Stimulated activated CD4-positive, alpha-beta T cell treated with anti-CD3 and anti-CD28 coated beads, Interleukin-2, amount 100 ng/mL, for 24 hours (primary cell): ENCODE results near the gene PLEKHA5.
A peak's percentile ranks its signal among the peaks of the same experiment; 100 is the strongest.
"Not testable (repeated sequence)": the region's sequence is repeated elsewhere in the genome, so short reads cannot be mapped to it uniquely, and the experiment has no call there.

Source experiments
- DNase-seq, 2 donors: peaks; one replicate each; pipeline ENCODE4 v3.0.0-alpha.2; 2020

PLEKHA5 gene, protein sequence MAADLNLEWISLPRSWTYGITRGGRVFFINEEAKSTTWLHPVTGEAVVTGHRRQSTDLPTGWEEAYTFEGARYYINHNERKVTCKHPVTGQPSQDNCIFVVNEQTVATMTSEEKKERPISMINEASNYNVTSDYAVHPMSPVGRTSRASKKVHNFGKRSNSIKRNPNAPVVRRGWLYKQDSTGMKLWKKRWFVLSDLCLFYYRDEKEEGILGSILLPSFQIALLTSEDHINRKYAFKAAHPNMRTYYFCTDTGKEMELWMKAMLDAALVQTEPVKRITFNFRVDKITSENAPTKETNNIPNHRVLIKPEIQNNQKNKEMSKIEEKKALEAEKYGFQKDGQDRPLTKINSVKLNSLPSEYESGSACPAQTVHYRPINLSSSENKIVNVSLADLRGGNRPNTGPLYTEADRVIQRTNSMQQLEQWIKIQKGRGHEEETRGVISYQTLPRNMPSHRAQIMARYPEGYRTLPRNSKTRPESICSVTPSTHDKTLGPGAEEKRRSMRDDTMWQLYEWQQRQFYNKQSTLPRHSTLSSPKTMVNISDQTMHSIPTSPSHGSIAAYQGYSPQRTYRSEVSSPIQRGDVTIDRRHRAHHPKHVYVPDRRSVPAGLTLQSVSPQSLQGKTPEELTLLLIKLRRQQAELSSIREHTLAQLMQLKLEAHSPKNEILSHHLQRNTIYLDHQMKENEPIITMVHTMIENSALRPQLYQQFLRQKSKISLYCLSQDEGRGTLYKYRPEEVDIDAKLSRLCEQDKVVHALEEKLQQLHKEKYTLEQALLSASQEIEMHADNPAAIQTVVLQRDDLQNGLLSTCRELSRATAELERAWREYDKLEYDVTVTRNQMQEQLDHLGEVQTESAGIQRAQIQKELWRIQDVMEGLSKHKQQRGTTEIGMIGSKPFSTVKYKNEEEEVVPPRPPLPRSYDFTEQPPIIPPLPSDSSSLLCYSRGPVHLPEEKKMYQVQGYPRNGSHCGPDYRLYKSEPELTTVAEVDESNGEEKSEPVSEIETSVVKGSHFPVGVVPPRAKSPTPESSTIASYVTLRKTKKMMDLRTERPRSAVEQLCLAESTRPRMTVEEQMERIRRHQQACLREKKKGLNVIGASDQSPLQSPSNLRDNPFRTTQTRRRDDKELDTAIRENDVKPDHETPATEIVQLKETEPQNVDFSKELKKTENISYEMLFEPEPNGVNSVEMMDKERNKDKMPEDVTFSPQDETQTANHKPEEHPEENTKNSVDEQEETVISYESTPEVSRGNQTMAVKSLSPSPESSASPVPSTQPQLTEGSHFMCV

DNA sequence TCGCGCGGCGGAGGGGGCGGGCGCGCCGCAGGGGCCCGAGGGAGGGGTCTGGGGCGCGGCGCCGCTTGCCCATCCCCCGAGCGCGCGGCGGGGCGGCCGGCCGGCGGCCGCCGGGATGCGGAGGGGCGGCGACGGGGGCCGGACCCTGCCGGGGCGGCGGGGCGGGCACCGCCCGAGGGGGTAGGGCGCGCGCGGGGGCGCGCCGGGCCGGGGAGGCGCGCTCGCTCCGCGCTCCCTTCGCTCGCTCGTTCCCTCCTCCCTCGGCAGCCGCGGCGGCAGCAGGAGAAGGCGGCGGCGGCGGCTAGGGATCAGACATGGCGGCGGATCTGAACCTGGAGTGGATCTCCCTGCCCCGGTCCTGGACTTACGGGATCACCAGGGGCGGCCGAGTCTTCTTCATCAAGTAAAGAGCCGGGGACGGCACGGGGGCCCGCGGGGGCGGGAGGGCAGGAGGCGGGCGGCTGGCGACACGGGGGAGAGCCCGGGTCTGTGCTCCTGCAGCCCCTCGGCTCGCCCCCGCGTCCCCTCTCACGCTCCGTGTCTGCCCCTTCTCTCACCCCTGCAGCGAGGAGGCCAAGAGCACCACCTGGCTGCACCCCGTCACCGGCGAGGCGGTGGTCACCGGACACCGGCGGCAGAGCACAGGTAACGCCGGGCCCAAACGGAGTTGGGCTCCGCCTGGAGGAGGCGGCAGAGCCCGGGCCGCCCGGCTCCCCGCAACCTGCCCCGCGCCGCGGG, at the start of gene PLEKHA5:
Gene PLEKHA5 (plus strand): TSS at position 248 of the 738 bp plus-strand sequence. CDS start 67 bp downstream, at position 315.
- DNase-seq = peak; percentile 33 to 49

DNA sequence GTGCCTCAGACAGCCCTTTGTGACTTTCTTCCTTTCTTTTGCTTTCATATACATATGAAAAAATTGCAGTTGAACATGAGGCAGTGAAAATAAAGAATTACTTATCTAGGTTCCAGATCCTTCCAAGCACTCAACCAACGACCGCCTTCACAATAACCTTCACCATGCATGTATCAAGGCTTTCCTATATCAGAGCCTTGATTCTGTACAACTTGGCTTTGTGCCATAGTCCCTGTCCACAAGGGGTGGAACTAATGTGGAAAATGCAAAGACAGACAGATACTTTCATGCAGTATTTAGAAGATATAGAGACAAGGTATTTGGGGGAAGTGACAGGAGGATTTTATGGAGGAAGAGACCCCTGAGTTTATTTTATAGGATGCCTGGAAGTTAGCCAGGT, 48.6 kb upstream of the PLEKHA5 start:
- no peak for DNase-seq

DNA sequence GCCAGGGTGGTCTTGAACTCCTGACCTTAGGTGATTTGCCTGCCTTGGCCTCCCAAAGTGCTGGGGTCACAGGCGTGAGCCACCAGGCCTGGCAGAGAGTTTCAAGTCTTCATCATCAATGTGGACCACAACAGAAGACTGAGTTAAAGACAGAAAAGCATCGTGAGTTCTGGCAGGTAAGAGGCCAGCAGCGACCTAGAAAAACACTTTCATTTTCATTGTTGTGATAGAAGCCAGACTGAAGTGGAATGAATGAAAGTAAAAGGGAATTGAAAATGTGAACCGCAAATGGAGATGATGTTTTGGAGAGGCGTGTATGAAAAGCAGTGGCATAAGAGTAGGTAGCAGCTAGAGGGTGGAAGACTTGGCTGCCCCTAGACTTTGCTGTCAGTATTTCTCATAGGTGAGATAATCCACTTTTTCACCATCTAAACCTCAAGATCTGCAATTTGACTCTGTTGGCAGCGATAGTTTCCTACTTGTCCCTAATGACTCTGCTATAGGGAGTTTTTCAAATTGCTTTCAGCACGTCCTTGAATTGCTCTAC, 47.1 kb upstream of the PLEKHA5 start:
- DNase-seq = no peak

DNA sequence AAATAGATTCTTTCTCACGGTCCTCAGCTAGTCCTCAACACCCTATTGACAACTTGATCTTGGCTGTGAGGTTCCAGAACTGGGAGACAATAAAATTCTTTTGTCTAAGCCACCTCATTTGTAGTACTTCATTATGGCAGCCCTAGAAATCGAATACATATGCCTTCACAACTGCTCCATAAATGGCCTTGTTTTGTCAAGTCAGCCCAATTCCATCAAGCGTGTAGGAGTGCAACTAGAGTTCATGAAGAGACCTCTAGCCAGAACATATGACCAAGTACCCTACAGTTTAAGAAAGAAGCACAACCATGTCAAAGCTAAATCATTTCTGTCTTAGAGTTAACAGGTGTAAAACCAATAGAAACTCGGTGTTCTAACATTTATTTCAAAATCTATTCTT, 45.0 kb upstream of the PLEKHA5 start:
- DNase-seq = no peak

DNA sequence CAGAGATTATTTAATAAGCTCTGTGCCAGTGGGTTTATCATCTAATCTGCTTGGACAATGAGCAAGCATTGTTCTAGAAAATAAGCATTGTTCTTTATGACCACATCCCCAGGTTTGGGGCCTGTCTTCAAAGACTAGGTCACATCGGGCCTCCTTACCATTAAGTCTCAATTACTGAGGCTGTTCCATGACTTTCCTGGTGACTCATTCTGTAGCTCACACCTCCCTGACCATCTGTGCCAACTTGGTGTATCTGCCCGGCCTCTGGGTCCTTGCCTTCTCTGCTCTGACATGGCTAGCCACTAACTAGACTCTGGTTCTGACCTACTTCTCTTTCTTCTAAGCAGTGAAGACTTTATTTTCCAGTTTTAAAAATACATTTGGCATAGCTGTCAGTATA, 44.4 kb upstream of the PLEKHA5 start:
- no peak for DNase-seq

DNA sequence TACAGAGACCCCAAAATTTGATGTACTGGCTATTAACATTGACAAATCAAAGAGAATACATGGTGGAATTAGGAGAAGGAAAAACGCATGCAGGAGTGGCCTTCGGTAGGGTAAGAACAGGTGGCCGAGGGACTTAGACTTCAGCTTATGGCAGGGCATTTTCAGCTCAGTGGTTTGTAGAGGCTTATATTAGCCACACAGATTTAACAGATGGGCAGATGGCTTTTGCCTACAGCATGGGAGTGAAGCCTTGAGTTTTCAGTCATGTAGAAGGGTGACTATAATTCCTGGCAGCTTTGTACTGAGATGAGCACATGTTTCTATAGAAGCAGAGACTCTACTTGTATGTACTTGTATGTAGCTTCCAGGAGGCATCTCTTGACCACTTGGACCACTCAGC, 40.9 kb upstream of the PLEKHA5 start:
- no peak for DNase-seq

DNA sequence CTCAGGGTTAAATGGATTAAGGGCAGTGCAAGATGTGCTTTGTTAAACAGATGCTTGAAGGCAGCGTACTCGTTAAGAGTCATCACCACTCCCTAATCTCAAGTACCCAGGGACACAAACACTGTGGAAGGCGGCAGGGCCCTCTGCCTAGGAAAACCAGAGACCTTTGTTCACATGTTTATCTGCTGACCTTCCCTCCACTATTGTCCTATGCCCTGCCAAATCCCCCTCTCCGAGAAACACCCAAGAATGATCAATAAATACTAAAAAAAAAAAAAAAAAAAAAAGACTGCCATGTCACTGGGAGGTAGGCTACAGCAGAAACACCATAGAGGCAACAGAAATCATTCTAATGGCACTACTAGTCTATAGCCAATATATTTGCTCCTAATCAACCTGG, 37.1 kb upstream of the PLEKHA5 start:
- DNase-seq = not testable (repeated sequence)

DNA sequence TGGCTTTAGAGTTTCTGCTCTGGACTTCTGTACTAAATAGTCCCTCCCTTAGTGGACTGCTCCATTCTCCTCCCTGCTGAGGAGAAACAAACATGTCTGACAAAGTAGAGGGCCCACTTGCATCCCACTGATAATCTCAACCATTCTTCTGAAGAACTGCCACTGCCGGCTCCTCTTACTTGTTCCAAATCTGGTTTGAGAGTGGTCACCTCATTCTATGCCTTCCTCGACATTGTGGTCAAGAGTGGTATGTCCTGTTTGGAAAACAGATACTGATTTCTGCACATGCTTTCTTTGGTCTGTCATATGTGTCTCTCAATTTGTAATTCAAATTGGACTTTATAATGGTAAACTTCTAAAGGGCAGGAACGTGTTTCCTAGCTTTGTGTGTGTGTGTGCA, 36.3 kb upstream of the PLEKHA5 start:
- DNase-seq = no peak

DNA sequence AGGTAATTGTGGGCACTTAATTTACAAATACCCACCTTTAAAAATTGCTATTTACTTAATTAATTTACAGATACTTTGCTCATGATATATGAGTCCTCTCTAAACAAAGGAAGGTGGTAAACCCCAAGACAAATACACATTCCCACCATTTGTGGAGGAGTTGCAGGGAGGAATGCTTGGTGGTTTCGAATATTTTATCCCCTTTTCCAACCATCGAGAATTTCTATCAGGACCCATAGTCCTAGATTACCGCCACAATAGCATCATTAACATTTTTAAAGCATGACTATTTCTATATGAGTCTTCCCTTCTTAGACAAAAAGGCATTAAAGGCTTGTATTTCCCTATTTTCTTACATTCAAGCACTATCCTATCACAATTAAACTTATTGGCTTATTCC, 34.2 kb upstream of the PLEKHA5 start:
- no peak for DNase-seq

DNA sequence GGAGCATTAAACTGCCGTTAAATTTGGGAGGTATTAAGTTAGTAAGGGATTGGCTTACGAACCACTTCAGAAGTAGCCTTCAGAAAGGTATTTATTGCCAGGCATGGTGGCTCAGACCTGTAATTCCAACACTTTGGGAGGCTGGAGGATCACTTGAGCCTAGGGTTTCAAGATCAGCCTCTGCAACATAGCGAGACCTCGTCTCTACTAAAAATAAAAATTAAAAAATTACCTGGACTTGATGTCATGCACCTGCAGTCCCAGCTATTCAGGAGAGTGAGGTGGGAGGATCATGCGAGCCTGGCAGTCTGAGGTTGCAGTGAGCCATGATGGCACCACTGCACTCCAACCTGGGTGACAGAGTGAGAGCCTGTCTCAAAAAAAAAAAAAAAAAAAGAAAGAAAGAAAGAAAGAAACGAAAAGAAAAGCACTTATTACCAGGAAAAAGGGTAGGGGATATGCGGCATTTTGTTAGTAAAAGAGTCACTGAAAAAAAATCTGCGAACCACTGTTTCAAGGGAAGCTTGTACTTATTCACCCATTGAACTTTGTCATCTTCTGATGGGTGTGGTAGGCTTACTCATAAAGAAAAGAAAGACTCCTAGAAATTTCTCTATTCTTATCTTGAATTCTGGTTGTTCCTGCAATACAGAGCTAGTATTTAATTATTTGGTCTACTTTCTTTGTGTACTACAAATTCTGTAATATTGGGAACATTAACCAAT, 33.6 kb upstream of the PLEKHA5 start:
- DNase-seq = no peak

DNA sequence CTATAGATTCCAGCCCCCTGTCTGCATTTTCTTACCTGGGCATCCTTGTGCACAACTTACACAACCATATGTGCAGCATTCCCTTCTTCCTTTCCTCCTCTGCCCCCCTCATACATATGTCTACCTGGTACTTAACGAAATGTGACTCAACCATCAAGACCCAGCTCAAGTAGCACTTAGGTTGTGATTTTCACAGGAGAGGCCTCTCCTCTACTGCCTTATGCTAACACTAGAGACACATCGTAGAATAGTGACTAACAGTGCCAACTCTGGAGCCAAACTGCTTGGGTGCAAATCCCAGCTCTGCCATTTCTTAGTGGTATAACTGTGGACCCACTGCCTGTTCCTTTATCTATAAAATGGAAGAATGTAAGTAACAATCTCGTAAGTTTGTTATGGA, 24.1 kb upstream of the PLEKHA5 start:
- no peak for DNase-seq

DNA sequence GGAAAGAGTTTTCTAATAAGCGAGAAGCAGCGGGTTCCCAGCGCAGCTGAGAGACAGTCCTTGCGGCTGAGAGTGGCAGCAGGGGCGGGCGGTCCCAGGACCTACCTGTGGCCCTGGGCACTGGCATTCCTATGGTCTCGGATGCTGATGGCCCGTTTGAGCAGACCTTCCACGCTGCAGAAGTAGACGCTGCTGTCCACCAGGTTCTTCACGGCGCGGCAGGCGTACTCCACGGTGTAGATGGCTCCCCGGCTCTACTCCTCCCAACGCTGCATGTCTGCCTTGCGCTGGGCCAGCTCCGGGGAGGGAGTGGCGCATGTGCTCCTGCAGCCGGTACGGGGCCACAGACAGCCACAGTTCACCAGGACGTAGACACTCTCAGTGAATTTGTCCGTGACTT, 21.8 kb upstream of the PLEKHA5 start:
- no peak for DNase-seq

DNA sequence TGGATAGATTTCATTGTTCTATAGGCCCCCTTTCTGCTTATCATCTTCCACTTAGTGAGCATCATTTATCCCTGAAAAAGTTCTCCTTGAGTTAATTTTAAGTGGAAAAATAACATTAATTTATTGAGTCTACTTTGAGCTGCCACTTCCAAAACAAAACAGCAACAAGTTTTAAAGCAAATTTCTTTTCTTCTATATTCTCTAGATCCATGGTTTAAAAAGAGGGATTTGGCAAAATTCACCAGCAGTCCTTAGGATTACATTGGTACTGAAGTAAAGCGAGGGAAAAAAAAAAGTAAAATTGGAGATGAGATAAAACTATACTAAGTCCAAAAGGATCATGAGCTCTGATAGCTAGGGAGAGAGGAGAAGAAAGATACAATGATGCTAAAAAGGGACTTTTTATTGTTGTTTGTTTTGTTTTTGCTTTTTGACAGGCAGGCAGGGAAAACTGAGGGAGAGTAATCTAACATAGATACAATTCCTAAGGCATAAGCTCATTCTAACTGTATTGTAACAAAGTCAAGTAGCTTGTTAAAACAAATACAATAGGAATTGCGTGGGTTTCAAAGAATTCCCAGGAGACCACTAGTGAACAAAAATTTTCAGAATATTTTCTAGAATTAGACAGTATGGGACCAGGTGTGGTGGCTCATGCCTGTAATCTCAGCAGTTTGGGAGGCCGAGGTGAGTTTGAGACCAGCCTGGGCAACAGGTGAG, 19.2 kb upstream of the PLEKHA5 start:
- DNase-seq = no peak

DNA sequence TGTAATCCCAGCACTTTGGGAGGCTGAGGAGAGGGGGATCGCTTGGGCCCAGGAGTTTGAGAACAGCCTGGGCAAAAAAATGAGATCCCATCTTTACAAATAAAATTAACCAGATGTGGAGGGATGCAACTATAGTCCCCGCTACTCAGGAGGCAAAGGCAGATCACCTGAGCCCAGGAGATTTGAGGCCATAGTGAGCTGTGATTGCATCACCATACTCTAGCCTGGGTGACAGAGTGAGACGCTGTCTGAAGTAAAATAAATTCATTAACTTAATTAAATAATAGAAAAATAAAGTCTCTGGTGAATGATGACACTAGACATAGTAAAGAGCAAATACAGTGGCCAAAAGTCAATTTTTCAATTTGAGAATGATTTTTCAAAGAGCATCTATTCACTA, 16.1 kb upstream of the PLEKHA5 start:
- no peak for DNase-seq

DNA sequence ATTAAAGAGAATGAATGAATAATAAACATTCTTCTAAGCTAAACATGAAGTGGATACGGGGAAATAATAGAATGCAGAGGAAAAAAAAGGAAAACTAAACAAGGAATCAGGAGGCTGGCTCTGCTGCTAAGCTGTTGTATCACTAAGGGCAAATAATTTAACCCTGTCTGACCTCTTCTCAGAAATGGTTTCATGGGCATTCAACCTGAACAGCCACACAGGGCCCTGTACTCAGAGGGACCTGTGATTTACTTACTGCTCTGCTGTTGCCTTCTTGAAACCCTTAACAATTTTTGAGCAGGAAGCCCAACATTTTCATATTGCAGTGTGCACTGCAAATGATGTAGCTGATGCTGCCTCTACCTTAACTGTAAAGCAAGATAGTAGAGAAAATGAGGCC, 14.2 kb upstream of the PLEKHA5 start:
- DNase-seq = no peak

DNA sequence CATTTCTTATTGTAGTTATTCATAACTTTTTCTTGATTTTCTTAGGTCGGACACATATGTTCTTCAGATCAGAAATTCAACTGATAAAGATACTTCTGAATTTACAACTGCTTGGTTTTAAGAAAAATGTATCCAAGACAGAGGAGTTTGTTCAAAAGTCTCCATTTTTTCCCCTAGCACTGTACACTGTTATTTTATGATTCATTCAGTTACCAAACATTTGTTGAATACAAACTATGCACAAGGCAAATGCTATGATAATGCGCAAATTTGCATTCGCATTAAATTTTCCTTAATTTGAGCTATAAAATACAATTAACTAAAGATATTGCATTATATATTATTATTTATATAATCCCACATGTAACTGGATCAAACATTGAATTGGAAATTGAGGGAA, 10.1 kb upstream of the PLEKHA5 start:
- no peak for DNase-seq

DNA sequence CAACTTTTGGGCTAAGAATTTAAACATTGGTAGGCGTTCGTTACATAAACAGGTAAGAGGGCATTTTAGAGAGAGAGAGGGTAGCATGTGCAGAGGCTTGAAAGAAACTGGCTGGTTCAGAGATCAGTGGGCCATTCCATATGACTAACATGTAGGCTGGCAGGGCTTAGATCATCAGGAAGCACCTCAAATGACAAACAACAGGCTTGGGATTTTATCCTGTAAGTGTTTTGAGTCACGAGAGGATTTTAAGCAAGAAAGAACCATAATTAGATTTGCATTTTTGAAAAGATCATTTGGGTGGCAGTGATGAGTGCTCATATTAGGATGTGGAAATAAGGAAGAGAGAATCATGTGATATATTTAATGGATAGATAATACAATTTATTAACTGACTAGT, 8.7 kb upstream of the PLEKHA5 start:
- DNase-seq = no peak

DNA sequence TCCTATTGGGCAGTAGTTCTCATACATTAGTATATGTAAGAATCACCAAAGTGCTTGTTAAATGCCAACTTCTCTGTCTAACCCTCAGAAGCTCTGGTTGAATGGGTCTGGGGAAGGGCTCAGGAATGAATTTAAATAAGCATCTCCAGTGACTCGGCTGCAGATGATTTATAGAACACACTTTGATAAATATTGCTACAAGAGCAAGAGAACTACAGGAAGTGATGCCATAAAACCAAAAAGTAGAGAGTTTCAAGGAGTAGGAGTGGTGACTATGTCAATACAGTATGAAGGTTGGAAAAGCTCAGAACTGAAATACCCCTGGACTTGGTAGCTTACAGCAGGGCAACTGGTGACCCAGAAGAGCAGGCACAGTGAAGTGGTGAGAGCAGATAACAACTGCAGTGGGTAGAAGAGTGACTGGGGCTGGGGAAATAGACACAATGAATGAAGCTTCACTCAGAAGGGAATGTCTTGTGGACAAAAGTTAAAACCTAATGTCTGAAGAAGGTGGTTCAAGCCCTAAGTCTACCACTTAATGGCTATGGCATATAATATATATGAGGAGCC, 8.0 kb upstream of the PLEKHA5 start:
- no peak for DNase-seq

DNA sequence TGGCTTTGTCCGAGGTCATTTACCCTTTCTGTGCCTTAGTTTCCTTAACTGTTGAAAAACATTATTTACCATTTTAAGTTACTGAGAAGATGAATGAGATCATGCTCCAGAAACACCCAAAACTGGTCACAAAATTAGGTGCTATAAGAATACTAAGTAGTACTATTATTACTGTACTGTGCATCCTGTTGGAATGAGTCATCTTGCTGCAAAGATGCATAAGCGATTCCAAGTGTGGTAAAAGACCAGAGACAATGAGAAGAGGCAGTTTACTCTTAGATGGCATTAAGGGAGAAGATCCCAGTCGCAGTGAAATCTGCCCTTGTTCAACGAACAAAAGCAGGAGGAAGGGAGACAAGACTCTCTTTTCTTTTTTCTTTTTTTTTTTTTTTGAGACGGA, 4.2 kb upstream of the PLEKHA5 start:
- no peak for DNase-seq

DNA sequence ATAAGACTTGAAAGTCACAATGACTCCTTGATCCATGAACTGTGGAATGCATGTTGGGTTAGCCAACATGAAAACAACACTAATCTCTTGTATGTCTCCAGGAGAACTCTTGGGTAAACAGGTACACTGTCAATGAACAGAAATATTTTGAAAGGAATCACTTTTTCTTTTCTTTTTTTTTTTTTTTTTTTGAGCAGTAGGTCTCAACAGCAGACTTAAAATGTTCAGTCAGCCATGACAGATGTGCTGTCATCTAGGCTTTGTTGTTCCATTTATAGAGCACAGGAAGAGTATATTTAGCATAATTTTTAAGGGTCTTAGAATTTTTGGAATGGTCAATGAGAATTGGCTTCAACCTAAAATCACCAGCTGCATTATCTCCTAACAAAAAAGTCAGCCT, 2.3 kb upstream of the PLEKHA5 start:
- no peak for DNase-seq

DNA sequence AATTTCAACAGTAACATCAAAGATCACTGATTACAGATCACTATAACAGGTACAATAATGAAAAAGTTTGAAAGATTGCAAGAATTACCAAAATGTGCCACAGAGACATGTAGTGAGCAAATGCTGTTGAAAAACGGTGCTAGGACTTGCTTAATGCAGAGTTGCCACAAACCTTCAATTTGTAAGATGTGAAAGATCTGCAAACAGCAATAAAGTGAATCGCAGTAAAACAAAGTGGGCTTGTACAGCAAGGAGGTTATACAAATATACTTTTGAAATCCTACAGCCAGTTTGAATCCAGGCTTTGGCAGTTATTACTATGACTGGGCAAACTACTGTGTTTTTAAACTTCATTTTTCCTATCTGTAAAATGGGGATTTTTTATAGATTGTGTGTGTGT, 1.0 kb upstream of the PLEKHA5 start:
- DNase-seq = no peak
